HepG2 (cell line): ENCODE measurements around the gene LAPTM4A. TPM values are rescaled to one million over a fixed set of nuclear protein-coding genes. Genes with fewer than 3 reads are reported as not detected.

ENCODE experiments used
- FOSL1 ChIP-seq: sonication (generic); formaldehyde crosslinking; IDR thresholded peaks from 2 replicates; pipeline ENCODE4 v1.9.0; 2021; ENCODE audit warnings: missing genetic modification reagents, borderline replicate concordance
- FOXA3 ChIP-seq: IDR thresholded peaks from 2 replicates; pipeline ENCODE4 v1.6.1; 2016; ENCODE audit warnings: missing genetic modification reagents, missing compliant biosample characterization
- SATB2 ChIP-seq: sonication (generic); formaldehyde crosslinking; IDR thresholded peaks from 2 replicates; pipeline ENCODE4 v1.5.0; 2020; ENCODE audit warnings: missing genetic modification reagents
- SMYD3 ChIP-seq: sonication (generic); formaldehyde crosslinking; IDR thresholded peaks from 2 replicates; pipeline ENCODE4 v1.8.1; 2023; ENCODE audit warnings: mild to moderate bottlenecking, missing genetic modification reagents
- SNRNP70 ChIP-seq: fragments of 200-400 bp; formaldehyde crosslinking; IDR thresholded peaks from 2 replicates; pipeline ENCODE4 v1.6.1; 2017; ENCODE audit warnings: mild to moderate bottlenecking, low read depth, low read length, moderate library complexity
- SOX5 ChIP-seq: IDR thresholded peaks from 2 replicates; pipeline ENCODE4 v1.6.1; 2016; ENCODE audit warnings: borderline replicate concordance
- THAP11 ChIP-seq: IDR thresholded peaks from 2 replicates; pipeline ENCODE4 v1.6.1; 2016; ENCODE audit warnings: missing biosample characterization, missing genetic modification reagents
- THYN1 ChIP-seq: sonication (generic); formaldehyde crosslinking; IDR thresholded peaks from 2 replicates; pipeline ENCODE4 v1.8.1; 2023; ENCODE audit warnings: low read depth, mild to moderate bottlenecking, moderate library complexity, missing genetic modification reagents, borderline replicate concordance
- YY1 ChIP-seq: IDR thresholded peaks from 2 replicates; pipeline ENCODE4 v1.6.1; 2011; ENCODE audit warnings: low read length, low read depth, moderate library complexity, mild to moderate bottlenecking; ENCODE audit not compliant: insufficient read depth, insufficient replicate concordance
- ZNF121 ChIP-seq: sonication (generic); formaldehyde crosslinking; IDR thresholded peaks from 2 replicates; pipeline ENCODE4 v1.5.0; 2020; ENCODE audit warnings: mild to moderate bottlenecking, missing genetic modification reagents
- ZNF143 ChIP-seq: sonication (generic); formaldehyde crosslinking; IDR thresholded peaks from 2 replicates; pipeline ENCODE4 v1.4.0; 2020; ENCODE audit warnings: missing genetic modification reagents
- ZNF30 ChIP-seq: sonication (generic); formaldehyde crosslinking; IDR thresholded peaks from 2 replicates; pipeline ENCODE4 v1.5.0; 2020; ENCODE audit warnings: mild to moderate bottlenecking, missing genetic modification reagents
- ZNF326 ChIP-seq: sonication (generic); formaldehyde crosslinking; IDR thresholded peaks from 2 replicates; pipeline ENCODE4 v1.4.0; 2020; ENCODE audit warnings: missing genetic modification reagents, borderline replicate concordance
- ZNF629 ChIP-seq: sonication (generic); formaldehyde crosslinking; conservative IDR thresholded peaks from 2 replicates; pipeline ENCODE4 v1.5.0; 2020; ENCODE audit warnings: missing genetic modification reagents
- ZNF713 ChIP-seq: sonication (generic); formaldehyde crosslinking; IDR thresholded peaks from 2 replicates; pipeline ENCODE4 v1.4.0; 2020; ENCODE audit warnings: mild to moderate bottlenecking, missing genetic modification reagents
- ZNF891 ChIP-seq: sonication (generic); formaldehyde crosslinking; IDR thresholded peaks from 2 replicates; pipeline ENCODE4 v1.5.0; 2020; ENCODE audit warnings: mild to moderate bottlenecking, missing genetic modification reagents
- ZSCAN12 ChIP-seq: sonication (generic); formaldehyde crosslinking; IDR thresholded peaks from 2 replicates; pipeline ENCODE4 v1.9.0; 2021; ENCODE audit warnings: mild to moderate bottlenecking, missing genetic modification reagents
- polyA plus RNA-seq, 8 experiments: library from polyadenylated mRNA; depleted of rRNA in 3 of 8; stranded (reverse) in 7 of 8; unstranded in 1 of 8; fragments of >200 nt; fragmentation: Illumina TruSeq in 4 of 8; extraction: Trizol in 4 of 8; gene quantifications; 2 replicates each; pipeline versions ENCODE4 v1.2.1 to v1.2.3, GENCODE V29; 2011 to 2016; ENCODE audit warnings: low read depth in 4 of 8, missing spikeins in 1 of 8, mixed read lengths in 1 of 8; ENCODE audit not compliant: insufficient read depth in 1 of 8
- total RNA-seq, 5 experiments: library from RNA; depleted of rRNA; stranded (reverse); fragments of >200 nt; fragmentation: Illumina TruSeq; extraction: Trizol; gene quantifications; 2 replicates each; pipeline ENCODE4 v1.2.3, GENCODE V29; 2016; ENCODE audit warnings: low read depth in 1 of 5
- TF ChIP-seq, protein P1 (sequence below): sonication (generic); formaldehyde crosslinking; IDR thresholded peaks from 2 replicates; pipeline ENCODE4 v1.4.0; 2020; ENCODE audit warnings: missing genetic modification reagents, borderline replicate concordance
- TF ChIP-seq, protein P2 (sequence below): sonication (generic); formaldehyde crosslinking; IDR thresholded peaks from 2 replicates; pipeline ENCODE4 v1.5.1; 2020; ENCODE audit warnings: mild to moderate bottlenecking, missing genetic modification reagents, borderline replicate concordance
- TF ChIP-seq, protein P3 (sequence below): IDR thresholded peaks from 2 replicates; pipeline ENCODE4 v1.6.1; 2016; ENCODE audit warnings: mild to moderate bottlenecking, missing biosample characterization, missing genetic modification reagents
- TF ChIP-seq, protein P4 (sequence below): sonication (generic); formaldehyde crosslinking; IDR thresholded peaks from 2 replicates; pipeline ENCODE4 v1.8.0; 2022; ENCODE audit warnings: mild to moderate bottlenecking, missing genetic modification reagents

The LAPTM4A gene
- total and polyA plus RNA-seq, 2 of the 13 experiments (the other 11 are each of a cell fraction or from before 2014, with no cell fraction given), result 116 to 558 TPM

DNA sequence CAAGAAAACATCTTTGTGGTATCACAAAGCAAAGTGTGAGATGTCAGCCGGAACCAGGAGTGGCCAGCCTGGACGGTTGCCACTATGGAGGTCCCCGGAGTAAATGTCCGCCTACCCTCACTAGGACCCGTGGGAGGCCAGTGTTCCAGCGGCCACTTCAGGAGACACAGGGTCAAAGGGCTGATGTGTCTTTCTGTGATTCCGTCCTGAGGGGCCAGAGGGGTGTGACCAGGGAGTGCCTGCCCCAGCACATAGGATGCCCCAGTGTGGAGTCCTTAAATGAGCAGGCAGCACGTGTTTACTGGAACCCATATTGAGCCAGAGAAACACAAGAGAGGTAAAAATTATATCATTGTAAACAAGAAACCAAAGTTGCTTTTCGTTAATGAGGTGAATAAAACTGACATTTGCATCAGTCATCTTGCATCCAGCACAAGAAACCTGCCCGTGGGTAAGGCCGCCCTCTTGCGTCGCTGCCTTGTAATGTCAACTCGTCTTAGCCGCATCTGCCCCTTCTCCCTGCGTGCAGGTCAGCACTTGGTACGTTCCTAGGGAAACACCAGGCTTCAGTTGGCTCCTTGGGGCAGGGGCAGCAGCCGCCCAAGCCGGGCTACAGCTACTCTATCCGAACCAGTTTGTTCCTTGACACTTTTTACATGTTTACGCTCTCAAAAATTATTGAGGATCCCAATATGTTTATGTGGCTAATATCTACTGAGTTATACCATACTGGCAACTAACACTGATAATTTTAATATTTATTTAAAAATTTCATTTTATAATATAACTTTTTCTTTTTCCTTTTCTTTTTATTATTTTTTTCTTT is 46.7 kb upstream of the LAPTM4A start (continued):
- TF ChIP-seq, protein P1, sequence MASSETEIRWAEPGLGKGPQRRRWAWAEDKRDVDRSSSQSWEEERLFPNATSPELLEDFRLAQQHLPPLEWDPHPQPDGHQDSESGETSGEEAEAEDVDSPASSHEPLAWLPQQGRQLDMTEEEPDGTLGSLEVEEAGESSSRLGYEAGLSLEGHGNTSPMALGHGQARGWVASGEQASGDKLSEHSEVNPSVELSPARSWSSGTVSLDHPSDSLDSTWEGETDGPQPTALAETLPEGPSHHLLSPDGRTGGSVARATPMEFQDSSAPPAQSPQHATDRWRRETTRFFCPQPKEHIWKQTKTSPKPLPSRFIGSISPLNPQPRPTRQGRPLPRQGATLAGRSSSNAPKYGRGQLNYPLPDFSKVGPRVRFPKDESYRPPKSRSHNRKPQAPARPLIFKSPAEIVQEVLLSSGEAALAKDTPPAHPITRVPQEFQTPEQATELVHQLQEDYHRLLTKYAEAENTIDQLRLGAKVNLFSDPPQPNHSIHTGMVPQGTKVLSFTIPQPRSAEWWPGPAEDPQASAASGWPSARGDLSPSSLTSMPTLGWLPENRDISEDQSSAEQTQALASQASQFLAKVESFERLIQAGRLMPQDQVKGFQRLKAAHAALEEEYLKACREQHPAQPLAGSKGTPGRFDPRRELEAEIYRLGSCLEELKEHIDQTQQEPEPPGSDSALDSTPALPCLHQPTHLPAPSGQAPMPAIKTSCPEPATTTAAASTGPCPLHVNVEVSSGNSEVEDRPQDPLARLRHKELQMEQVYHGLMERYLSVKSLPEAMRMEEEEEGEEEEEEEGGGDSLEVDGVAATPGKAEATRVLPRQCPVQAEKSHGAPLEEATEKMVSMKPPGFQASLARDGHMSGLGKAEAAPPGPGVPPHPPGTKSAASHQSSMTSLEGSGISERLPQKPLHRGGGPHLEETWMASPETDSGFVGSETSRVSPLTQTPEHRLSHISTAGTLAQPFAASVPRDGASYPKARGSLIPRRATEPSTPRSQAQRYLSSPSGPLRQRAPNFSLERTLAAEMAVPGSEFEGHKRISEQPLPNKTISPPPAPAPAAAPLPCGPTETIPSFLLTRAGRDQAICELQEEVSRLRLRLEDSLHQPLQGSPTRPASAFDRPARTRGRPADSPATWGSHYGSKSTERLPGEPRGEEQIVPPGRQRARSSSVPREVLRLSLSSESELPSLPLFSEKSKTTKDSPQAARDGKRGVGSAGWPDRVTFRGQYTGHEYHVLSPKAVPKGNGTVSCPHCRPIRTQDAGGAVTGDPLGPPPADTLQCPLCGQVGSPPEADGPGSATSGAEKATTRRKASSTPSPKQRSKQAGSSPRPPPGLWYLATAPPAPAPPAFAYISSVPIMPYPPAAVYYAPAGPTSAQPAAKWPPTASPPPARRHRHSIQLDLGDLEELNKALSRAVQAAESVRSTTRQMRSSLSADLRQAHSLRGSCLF (CRISPR knock-in tag), result no peak
- TF ChIP-seq ZNF30, result no peak
- 0 out of 2 replicates have a peak, but pooled peaks have one; percentile 58 for TF ChIP-seq THAP11 (CRISPR knock-in tag)
- TF ChIP-seq FOSL1 (CRISPR knock-in tag), result no peak
- TF ChIP-seq, protein P2, sequence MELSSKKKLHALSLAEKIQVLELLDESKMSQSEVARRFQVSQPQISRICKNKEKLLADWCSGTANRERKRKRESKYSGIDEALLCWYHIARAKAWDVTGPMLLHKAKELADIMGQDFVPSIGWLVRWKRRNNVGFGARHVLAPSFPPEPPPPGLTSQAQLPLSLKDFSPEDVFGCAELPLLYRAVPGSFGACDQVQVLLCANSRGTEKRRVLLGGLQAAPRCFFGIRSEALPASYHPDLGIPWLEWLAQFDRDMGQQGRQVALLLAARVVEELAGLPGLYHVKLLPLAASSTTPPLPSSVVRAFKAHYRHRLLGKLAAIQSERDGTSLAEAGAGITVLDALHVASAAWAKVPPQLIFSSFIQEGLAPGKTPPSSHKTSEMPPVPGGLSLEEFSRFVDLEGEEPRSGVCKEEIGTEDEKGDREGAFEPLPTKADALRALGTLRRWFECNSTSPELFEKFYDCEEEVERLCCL, result 0 out of 2 replicates have a peak, but pooled peaks have one; percentile 4
- TF ChIP-seq, protein P3, sequence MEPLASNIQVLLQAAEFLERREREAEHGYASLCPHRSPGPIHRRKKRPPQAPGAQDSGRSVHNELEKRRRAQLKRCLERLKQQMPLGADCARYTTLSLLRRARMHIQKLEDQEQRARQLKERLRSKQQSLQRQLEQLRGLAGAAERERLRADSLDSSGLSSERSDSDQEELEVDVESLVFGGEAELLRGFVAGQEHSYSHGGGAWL (CRISPR knock-in tag), result peak; percentile 54; the same call in 1 of the 2 replicates
- TF ChIP-seq ZNF713 (CRISPR knock-in tag), result no peak
- TF ChIP-seq FOXA3 (CRISPR knock-in tag), result peak; percentile 78
- 0 out of 2 replicates have a peak, but pooled peaks have one; percentile 29 for TF ChIP-seq SOX5
- TF ChIP-seq SMYD3, result no peak
- TF ChIP-seq SNRNP70, result no peak
- no peak for TF ChIP-seq ZSCAN12 (CRISPR knock-in tag)
- TF ChIP-seq SATB2 (CRISPR knock-in tag), result no peak
- no peak for TF ChIP-seq ZNF143
- no peak for TF ChIP-seq ZNF326 (CRISPR knock-in tag)
- TF ChIP-seq ZNF121 (CRISPR knock-in tag), result no peak
- peak; percentile 54 for TF ChIP-seq YY1
- TF ChIP-seq, protein P4, sequence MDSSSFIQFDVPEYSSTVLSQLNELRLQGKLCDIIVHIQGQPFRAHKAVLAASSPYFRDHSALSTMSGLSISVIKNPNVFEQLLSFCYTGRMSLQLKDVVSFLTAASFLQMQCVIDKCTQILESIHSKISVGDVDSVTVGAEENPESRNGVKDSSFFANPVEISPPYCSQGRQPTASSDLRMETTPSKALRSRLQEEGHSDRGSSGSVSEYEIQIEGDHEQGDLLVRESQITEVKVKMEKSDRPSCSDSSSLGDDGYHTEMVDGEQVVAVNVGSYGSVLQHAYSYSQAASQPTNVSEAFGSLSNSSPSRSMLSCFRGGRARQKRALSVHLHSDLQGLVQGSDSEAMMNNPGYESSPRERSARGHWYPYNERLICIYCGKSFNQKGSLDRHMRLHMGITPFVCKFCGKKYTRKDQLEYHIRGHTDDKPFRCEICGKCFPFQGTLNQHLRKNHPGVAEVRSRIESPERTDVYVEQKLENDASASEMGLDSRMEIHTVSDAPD (CRISPR knock-in tag), result no peak
- TF ChIP-seq ZNF891 (CRISPR knock-in tag), result no peak; the same call in 1 of the 2 replicates
- no peak for TF ChIP-seq ZNF629 (CRISPR knock-in tag)
- TF ChIP-seq THYN1 (CRISPR knock-in tag), result peak; percentile 36; the same call in 1 of the 2 replicates
